ENCODE data around the gene RPS6KA1.
A peak's percentile ranks its signal among the peaks of the same experiment; 100 is the strongest.

The RPS6KA1 gene

GRCh38 chr1:26531651-26532131 is 2.1 kb downstream of the RPS6KA1 start:
- no peak for DNase-seq (ENCODE audit: low read depth in 3 of 3)

GRCh38 chr1:26533951-26534509 is 4.5 kb downstream of the RPS6KA1 start:
- no peak for DNase-seq (ENCODE audit: low read depth in 3 of 3)

- no peak for DNase-seq (ENCODE audit: low read depth in 3 of 3)
Observed at GRCh38 chr1:26535201-26535600, 5.6 kb downstream of the RPS6KA1 start.

- no peak for DNase-seq (ENCODE audit: low read depth in 3 of 3)
Observed at GRCh38 chr1:26536081-26536480, 6.5 kb downstream of the RPS6KA1 start.

GRCh38 chr1:26536521-26536920 is 7.0 kb downstream of the RPS6KA1 start:
- no peak for DNase-seq (ENCODE audit: low read depth in 3 of 3)

- no peak for DNase-seq (ENCODE audit: low read depth in 3 of 3)
Observed at GRCh38 chr1:26537951-26538352, 8.4 kb downstream of the RPS6KA1 start.

GRCh38 chr1:26538480-26539412 is 9.2 kb downstream of the RPS6KA1 start:
- peak; percentile 27 to 60 (median 44) for DNase-seq (ENCODE audit: low read depth in 3 of 3)

GRCh38 chr1:26539722-26540121 is 10.2 kb downstream of the RPS6KA1 start:
- DNase-seq (ENCODE audit: low read depth in 3 of 3): no peak

GRCh38 chr1:26540351-26540750 is 10.8 kb downstream of the RPS6KA1 start:
- DNase-seq (ENCODE audit: low read depth in 3 of 3): no peak

GRCh38 chr1:26541431-26541815 is 11.9 kb downstream of the RPS6KA1 start:
- no peak for DNase-seq (ENCODE audit: low read depth in 3 of 3)

GRCh38 chr1:26541816-26542711 is 12.5 kb downstream of the RPS6KA1 start:
- peak; percentile 65 to 74 (median 68) for DNase-seq (ENCODE audit: low read depth in 3 of 3)

- no peak for DNase-seq (ENCODE audit: low read depth in 3 of 3)
Observed at GRCh38 chr1:26542771-26543451, 13.3 kb downstream of the RPS6KA1 start.

GRCh38 chr1:26543462-26543861 is 13.9 kb downstream of the RPS6KA1 start:
- no peak for DNase-seq (ENCODE audit: low read depth in 3 of 3)

GRCh38 chr1:26544126-26544525 is 14.6 kb downstream of the RPS6KA1 start:
- no peak for DNase-seq (ENCODE audit: low read depth in 3 of 3)

GRCh38 chr1:26545969-26546323 is 16.4 kb downstream of the RPS6KA1 start:
- DNase-seq (ENCODE audit: low read depth in 3 of 3): no peak

- no peak for DNase-seq (ENCODE audit: low read depth in 3 of 3)
Observed at GRCh38 chr1:26546375-26546774, 16.8 kb downstream of the RPS6KA1 start.

GRCh38 chr1:26546819-26547218 is 17.3 kb downstream of the RPS6KA1 start:
- no peak for DNase-seq (ENCODE audit: low read depth in 3 of 3)

- DNase-seq (ENCODE audit: low read depth in 3 of 3): no peak
Observed at GRCh38 chr1:26548841-26549240, 19.3 kb downstream of the RPS6KA1 start.

- no peak for DNase-seq (ENCODE audit: low read depth in 3 of 3)
Observed at GRCh38 chr1:26550946-26551345, 21.4 kb downstream of the RPS6KA1 start.

- DNase-seq (ENCODE audit: low read depth in 3 of 3): no peak
Observed at GRCh38 chr1:26552720-26553119, 23.2 kb downstream of the RPS6KA1 start.

- no peak for DNase-seq (ENCODE audit: low read depth in 3 of 3)
Observed at GRCh38 chr1:26553942-26554682, 24.6 kb downstream of the RPS6KA1 start.

Data from stimulated activated CD4-positive, alpha-beta T cell treated with anti-CD3 and anti-CD28 coated beads, TNF-alpha, amount 100 ng/mL, for 48 hours (primary cell).